ENCODE data around the gene RNF126. TPM values are rescaled to one million over a fixed set of nuclear protein-coding genes. Genes with fewer than 3 reads are reported as not detected.

The RNF126 gene
- total RNA-seq, 2 experiments from 2014 or later, result 71.3 to 78.4 TPM

GRCh38 chr19:617551-618246 lies 45.3 kb downstream of the RNF126 start:
- H3K36me3 Mint-ChIP-seq (ENCODE audit: low read depth), result peaks cover 27% of the 10 kb centered on the region
- H3K27ac Mint-ChIP-seq, result no peak overlapping the region
- ATAC-seq (no peak), DNase-seq (no peak)
- H3K4me3 Mint-ChIP-seq, result no peak overlapping the region
- no peaks in the 10 kb centered on the region for H3K9me3 Mint-ChIP-seq (ENCODE audit: insufficient read depth)
- peaks cover 2% of the 10 kb centered on the region for H3K27me3 Mint-ChIP-seq (ENCODE audit: low read depth)
- ChIA-PET POLR2A (no interaction called here), CTCF (interaction anchor here (0.7 kb wide), 1 partner anchor 320 kb away, joined by 3 read pairs; no protein-coding TSS in a partner anchor)
- peaks cover 5% of the 10 kb centered on the region for H3K4me1 Mint-ChIP-seq (ENCODE audit: low read depth)

- Mint-ChIP-seq H3K9me3 (ENCODE audit: insufficient read depth) (no peaks in the 10 kb centered on the region), H3K4me1 (ENCODE audit: low read depth) (peaks cover 8% of the 10 kb centered on the region), H3K27me3 (ENCODE audit: low read depth) (peaks cover 2% of the 10 kb centered on the region), H3K4me3 (no peak overlapping the region), H3K27ac (no peak overlapping the region), H3K36me3 (ENCODE audit: low read depth) (peaks cover 27% of the 10 kb centered on the region)
- DNase-seq, result no peak
- ATAC-seq, result no peak
- POLR2A ChIA-PET, result no interaction called here
- CTCF ChIA-PET, result no interaction called here
Observed at GRCh38 chr19:616747-617526, 46.1 kb downstream of the RNF126 start.

GRCh38 chr19:616062-616700 lies 46.8 kb downstream of the RNF126 start:
- Mint-ChIP-seq H3K4me3 (no peak overlapping the region), H3K27me3 (ENCODE audit: low read depth) (peaks cover 2% of the 10 kb centered on the region), H3K27ac (no peak overlapping the region), H3K36me3 (ENCODE audit: low read depth) (peaks cover 27% of the 10 kb centered on the region), H3K4me1 (ENCODE audit: low read depth) (peaks cover 13% of the 10 kb centered on the region), H3K9me3 (ENCODE audit: insufficient read depth) (no peaks in the 10 kb centered on the region)
- ChIA-PET POLR2A (no interaction called here), CTCF (no interaction called here)
- ATAC-seq, result no peak
- DNase-seq, result no peak

- POLR2A ChIA-PET, result no interaction called here
- no peak overlapping the region for H3K4me3 Mint-ChIP-seq
Observed at GRCh38 chr19:615619-616018, 47.4 kb downstream of the RNF126 start.

GRCh38 chr19:613732-614567 lies 49.1 kb downstream of the RNF126 start:
- Mint-ChIP-seq H3K36me3 (ENCODE audit: low read depth) (peaks cover 20% of the 10 kb centered on the region), H3K9me3 (ENCODE audit: insufficient read depth) (no peaks in the 10 kb centered on the region), H3K4me3 (no peak overlapping the region), H3K27me3 (ENCODE audit: low read depth) (peaks cover 2% of the 10 kb centered on the region), H3K4me1 (ENCODE audit: low read depth) (peaks cover 23% of the 10 kb centered on the region), H3K27ac (no peak overlapping the region)
- ChIA-PET CTCF (no interaction called here), POLR2A (no interaction called here)
- no peak for DNase-seq
- ATAC-seq, result no peak

More at GRCh38 chr19:615619-616018, 47.4 kb downstream of the RNF126 start:
- Mint-ChIP-seq H3K4me1 (ENCODE audit: low read depth) (peaks cover 16% of the 10 kb centered on the region), H3K36me3 (ENCODE audit: low read depth) (peaks cover 27% of the 10 kb centered on the region), H3K9me3 (ENCODE audit: insufficient read depth) (no peaks in the 10 kb centered on the region), H3K27me3 (ENCODE audit: low read depth) (peaks cover 2% of the 10 kb centered on the region), H3K27ac (no peak overlapping the region)
- ATAC-seq (no peak), DNase-seq (no peak)
- CTCF ChIA-PET, result no interaction called here

GRCh38 chr19:612941-613340 lies 50.1 kb downstream of the RNF126 start:
- ChIA-PET CTCF (interaction anchor here (2.1 kb wide), 1 partner anchor 29 kb away, joined by 6 read pairs; no protein-coding TSS in a partner anchor), POLR2A (interaction anchor here (0.6 kb wide), 1 partner anchor 70 kb away, joined by 3 read pairs; no protein-coding TSS in a partner anchor)
- DNase-seq, result no peak
- H3K27ac Mint-ChIP-seq, result no peak overlapping the region
- no peak for ATAC-seq
- H3K36me3 Mint-ChIP-seq (ENCODE audit: low read depth), result peaks cover 15% of the 10 kb centered on the region
- no peak overlapping the region for H3K4me3 Mint-ChIP-seq
- no peaks in the 10 kb centered on the region for H3K9me3 Mint-ChIP-seq (ENCODE audit: insufficient read depth)
- peaks cover 23% of the 10 kb centered on the region for H3K4me1 Mint-ChIP-seq (ENCODE audit: low read depth)
- H3K27me3 Mint-ChIP-seq (ENCODE audit: low read depth), result peaks cover 2% of the 10 kb centered on the region

- H3K4me3 Mint-ChIP-seq, result peak overlapping the region; percentile 84
- peaks cover 12% of the 10 kb centered on the region for H3K36me3 Mint-ChIP-seq (ENCODE audit: low read depth)
- ATAC-seq (peak; percentile 5), DNase-seq (peak; percentile 37)
- H3K27me3 Mint-ChIP-seq (ENCODE audit: low read depth), result peaks cover 2% of the 10 kb centered on the region
- peaks cover 23% of the 10 kb centered on the region for H3K4me1 Mint-ChIP-seq (ENCODE audit: low read depth)
- no peaks in the 10 kb centered on the region for H3K9me3 Mint-ChIP-seq (ENCODE audit: insufficient read depth)
- ChIA-PET CTCF (interaction anchor here (1.0 to 2.1 kb wide), 3 partner anchors 27 to 101 kb away, joined by 3 to 6 read pairs (median 3); no protein-coding TSS in a partner anchor), POLR2A (interaction anchor here (0.9 to 1.0 kb wide), 2 partner anchors 52 to 277 kb away, joined by 3 to 5 read pairs; partner anchors contain the start of gene RNF126)
- H3K27ac Mint-ChIP-seq, result peak overlapping the region; percentile 96
Observed at GRCh38 chr19:611481-611868, 51.5 kb downstream of the RNF126 start.

- ChIA-PET POLR2A (interaction anchor here (0.9 to 1.2 kb wide), 2 partner anchors 14 to 52 kb away, joined by 3 to 5 read pairs; partner anchors contain the start of gene RNF126), CTCF (interaction anchor here (1.0 to 2.1 kb wide), 4 partner anchors 27 to 100 kb away, joined by 3 to 6 read pairs (median 4); partner anchors contain the start of gene CDC34)
- peaks cover 12% of the 10 kb centered on the region for H3K36me3 Mint-ChIP-seq (ENCODE audit: low read depth)
- ATAC-seq, result peak; percentile 74
- H3K4me3 Mint-ChIP-seq, result peak overlapping the region; percentile 84
- peak overlapping the region; percentile 96 for H3K27ac Mint-ChIP-seq
- peak; percentile 80 for DNase-seq
- H3K27me3 Mint-ChIP-seq (ENCODE audit: low read depth), result peaks cover 2% of the 10 kb centered on the region
- H3K9me3 Mint-ChIP-seq (ENCODE audit: insufficient read depth), result no peaks in the 10 kb centered on the region
- peaks cover 23% of the 10 kb centered on the region for H3K4me1 Mint-ChIP-seq (ENCODE audit: low read depth)
Observed at GRCh38 chr19:610801-611480, 52.1 kb downstream of the RNF126 start.

- DNase-seq, result peak; percentile 63
- no peaks in the 10 kb centered on the region for H3K27me3 Mint-ChIP-seq (ENCODE audit: low read depth)
- peak overlapping the region; percentile 96 for H3K27ac Mint-ChIP-seq
- CTCF ChIA-PET, result interaction anchor here (1.6 kb wide), 1 partner anchor 78 kb away, joined by 4 read pairs; the partner anchor contains the start of gene CDC34
- peak; percentile 50 for ATAC-seq
- POLR2A ChIA-PET, result interaction anchor here (1.2 kb wide), 1 partner anchor 15 kb away, joined by 3 read pairs; no protein-coding TSS in a partner anchor
- no peaks in the 10 kb centered on the region for H3K9me3 Mint-ChIP-seq (ENCODE audit: insufficient read depth)
- peak overlapping the region; percentile 84 for H3K4me3 Mint-ChIP-seq
- H3K36me3 Mint-ChIP-seq (ENCODE audit: low read depth), result peaks cover 9% of the 10 kb centered on the region
- H3K4me1 Mint-ChIP-seq (ENCODE audit: low read depth), result peaks cover 20% of the 10 kb centered on the region
Observed at GRCh38 chr19:610071-610800, 52.8 kb downstream of the RNF126 start.

GRCh38 chr19:609004-609346 lies 54.0 kb downstream of the RNF126 start:
- POLR2A ChIA-PET, result no interaction called here
- Mint-ChIP-seq H3K27ac (no peak overlapping the region), H3K4me1 (ENCODE audit: low read depth) (peaks cover 18% of the 10 kb centered on the region), H3K36me3 (ENCODE audit: low read depth) (peaks cover under 1% of the 10 kb centered on the region), H3K9me3 (ENCODE audit: insufficient read depth) (no peaks in the 10 kb centered on the region), H3K4me3 (no peak overlapping the region), H3K27me3 (ENCODE audit: low read depth) (no peaks in the 10 kb centered on the region)
- DNase-seq (no peak), ATAC-seq (no peak)
- CTCF ChIA-PET, result no interaction called here

Measured in activated CD8-positive, alpha-beta T cell treated with anti-CD3 and anti-CD28 coated beads, Interleukin-2, amount 10 ng/mL, durations not matched to agents 7 days and 5 days (primary cell).